Liver (tissue), 9 donors: ENCODE data around the gene DTL. TPM values are rescaled to one million over a fixed set of nuclear protein-coding genes. Genes with fewer than 3 reads are reported as not detected.

ENCODE experiments used
- DNase-seq: peaks from one replicate; pipeline ENCODE4 v3.0.0-alpha.2; 2017; ENCODE audit warnings: low spot score
- H3K27ac ChIP-seq, 2 donors: one replicate each; pipeline ENCODE4 v1.7.0; 2013; ENCODE audit warnings: inconsistent platforms in 2 of 2, low read length in 2 of 2, control low read depth in 1 of 2, low read depth in 1 of 2, mild to moderate bottlenecking in 1 of 2
- H3K27me3 ChIP-seq, 4 donors: one replicate each; pipeline versions ENCODE4 v1.6.1 to v1.7.0; 2013; ENCODE audit warnings: low read length in 3 of 4, inconsistent platforms in 1 of 4, mild to moderate bottlenecking in 1 of 4, moderate library complexity in 1 of 4; ENCODE audit not compliant: control insufficient read depth in 4 of 4, insufficient read depth in 4 of 4
- H3K36me3 ChIP-seq, 4 donors: one replicate each; pipeline versions ENCODE4 v1.6.1 to v1.7.0; 2013; ENCODE audit warnings: low read length in 3 of 4, mild to moderate bottlenecking in 3 of 4, low read depth in 1 of 4, moderate library complexity in 1 of 4; ENCODE audit not compliant: control insufficient read depth in 4 of 4, insufficient read depth in 3 of 4
- H3K4me1 ChIP-seq, 4 donors: one replicate each; pipeline versions ENCODE4 v1.6.1 to v1.7.0; 2013; ENCODE audit warnings: low read length in 3 of 4, mild to moderate bottlenecking in 3 of 4, moderate library complexity in 1 of 4; ENCODE audit not compliant: control insufficient read depth in 4 of 4, insufficient read depth in 4 of 4
- H3K4me3 ChIP-seq, 3 donors: one replicate each; pipeline versions ENCODE4 v1.6.1 to v1.7.0; 2013; ENCODE audit warnings: low read length in 3 of 3, control low read depth in 1 of 3, low read depth in 1 of 3, mild to moderate bottlenecking in 1 of 3
- H3K9ac ChIP-seq, 2 donors: one replicate each; pipeline ENCODE4 v1.7.0; 2013; ENCODE audit warnings: low read length in 2 of 2, mild to moderate bottlenecking in 2 of 2, moderate library complexity in 2 of 2, control low read depth in 1 of 2, low read depth in 1 of 2
- H3K9me3 ChIP-seq, 4 donors: one replicate each; pipeline versions ENCODE4 v1.6.1 to v1.7.0; 2013; ENCODE audit warnings: low read length in 3 of 4; ENCODE audit not compliant: control insufficient read depth in 4 of 4
- ATF3 ChIP-seq: IDR thresholded peaks from 2 replicates; pipeline ENCODE4 v1.6.1; 2016; ENCODE audit warnings: antibody characterized with exemption
- CTCF ChIP-seq: fragments of 150-350 bp; IDR thresholded peaks from 2 replicates; pipeline ENCODE4 v1.5.1; 2017; ENCODE audit warnings: improper control_type of control experiment, low read depth, low read length; ENCODE audit not compliant: missing input control
- EGR1 ChIP-seq, 2 donors: IDR thresholded peaks; 2 replicates each; pipeline ENCODE4 v1.6.1; 2016 to 2018; ENCODE audit warnings: antibody characterized with exemption in 2 of 2, low read depth in 2 of 2
- FOXA1 ChIP-seq: IDR thresholded peaks from 2 replicates; pipeline ENCODE4 v1.6.1; 2016; ENCODE audit warnings: antibody characterized with exemption
- FOXA2 ChIP-seq: IDR thresholded peaks from 2 replicates; pipeline ENCODE4 v1.6.1; 2016; ENCODE audit warnings: antibody characterized with exemption
- GABPA ChIP-seq, 2 donors: IDR thresholded peaks in 1 of 2; conservative IDR thresholded peaks in 1 of 2; 2 replicates each; pipeline ENCODE4 v1.6.1; 2016; ENCODE audit warnings: antibody characterized with exemption in 2 of 2, mild to moderate bottlenecking in 1 of 2, moderate library complexity in 1 of 2
- HNF4A ChIP-seq, 2 donors: conservative IDR thresholded peaks; 2 replicates each; pipeline ENCODE4 v1.6.1; 2016; ENCODE audit warnings: antibody characterized with exemption in 2 of 2, mild to moderate bottlenecking in 2 of 2
- HNF4G ChIP-seq: IDR thresholded peaks from 2 replicates; pipeline ENCODE4 v1.6.1; 2016; ENCODE audit warnings: antibody characterized with exemption
- JUND ChIP-seq, 2 donors: IDR thresholded peaks; 2 replicates each; pipeline ENCODE4 v1.6.1; 2016; ENCODE audit warnings: antibody characterized with exemption in 2 of 2
- NR2F2 ChIP-seq: IDR thresholded peaks from 2 replicates; pipeline ENCODE4 v1.6.1; 2016; ENCODE audit warnings: antibody characterized with exemption
- RAD21 ChIP-seq, 2 donors: IDR thresholded peaks; 2 replicates each; pipeline ENCODE4 v1.6.1; 2016; ENCODE audit warnings: antibody characterized with exemption in 2 of 2, mild to moderate bottlenecking in 2 of 2
- RXRA ChIP-seq, 2 donors: IDR thresholded peaks; 2 replicates each; pipeline ENCODE4 v1.6.1; 2017 to 2018; ENCODE audit warnings: antibody characterized with exemption in 2 of 2, mild to moderate bottlenecking in 1 of 2
- SP1 ChIP-seq: IDR thresholded peaks from 2 replicates; pipeline ENCODE4 v1.6.1; 2018; ENCODE audit warnings: antibody characterized with exemption, mild to moderate bottlenecking
- TAF1 ChIP-seq: conservative IDR thresholded peaks from 2 replicates; pipeline ENCODE4 v1.6.1; 2016; ENCODE audit warnings: antibody characterized with exemption, mild to moderate bottlenecking
- YY1 ChIP-seq: IDR thresholded peaks from 2 replicates; pipeline ENCODE4 v1.6.1; 2016; ENCODE audit warnings: antibody characterized with exemption, mild to moderate bottlenecking
- WGBS: extraction: QIAGEN DNeasy Blood & Tissue Kit; methylation state at CpG from one replicate; pipeline ENCODE4 v1.1.7; 2013; 5-methylcytosine and 5-hydroxymethylcytosine counted together
- polyA plus RNA-seq, 2 donors: library from polyadenylated mRNA; stranded (reverse) in 1 of 2; unstranded in 1 of 2; fragments of 200-250 nt in 1 of 2; fragments of >200 nt in 1 of 2; fragmentation: Nextera tagmentation in 1 of 2; extraction: Ambion mirVana in 1 of 2; gene quantifications; one replicate each; pipeline versions ENCODE4 v1.2.1 to v1.2.3, GENCODE V29; 2013 to 2015
- total RNA-seq, 2 donors: library from RNA; depleted of rRNA; stranded (reverse); fragments of >200 nt; gene quantifications; one replicate each; pipeline ENCODE4 v1.2.3, GENCODE V29; 2014
- TF ChIP-seq, protein P1 (sequence below): IDR thresholded peaks from 2 replicates; pipeline ENCODE4 v1.6.1; 2016; ENCODE audit warnings: antibody characterized with exemption, mild to moderate bottlenecking
- TF ChIP-seq, protein P2 (sequence below): IDR thresholded peaks from 2 replicates; pipeline ENCODE4 v1.6.1; 2016; ENCODE audit warnings: antibody characterized with exemption
- TF ChIP-seq, protein P3 (sequence below): IDR thresholded peaks from 2 replicates; pipeline ENCODE4 v1.6.1; 2016; ENCODE audit warnings: antibody characterized with exemption
- donor health status: healthy.
- donor health status: healthy.
- donor health status: healthy.
- donor health status: healthy.
- donor health status: healthy.

The DTL gene
- total and polyA plus RNA-seq, 4 donors = 0.17 to 17.9 (median 0.73) TPM

- Histone ChIP-seq H3K4me3 (no peak overlapping the region), H3K27me3 (no peaks in the 10 kb centered on the region), H3K9ac (no peak overlapping the region), H3K4me1 (peaks cover 0 to 6% (median 2%) of the 10 kb centered on the region in 4 donors), H3K36me3 (no peaks in the 10 kb centered on the region), H3K27ac (no peak overlapping the region), H3K9me3 (no peaks in the 10 kb centered on the region)
- no peak for TF ChIP-seq FOXA1
- TF ChIP-seq HNF4G = no peak
- TF ChIP-seq CTCF = no peak
- TF ChIP-seq, protein P1, sequence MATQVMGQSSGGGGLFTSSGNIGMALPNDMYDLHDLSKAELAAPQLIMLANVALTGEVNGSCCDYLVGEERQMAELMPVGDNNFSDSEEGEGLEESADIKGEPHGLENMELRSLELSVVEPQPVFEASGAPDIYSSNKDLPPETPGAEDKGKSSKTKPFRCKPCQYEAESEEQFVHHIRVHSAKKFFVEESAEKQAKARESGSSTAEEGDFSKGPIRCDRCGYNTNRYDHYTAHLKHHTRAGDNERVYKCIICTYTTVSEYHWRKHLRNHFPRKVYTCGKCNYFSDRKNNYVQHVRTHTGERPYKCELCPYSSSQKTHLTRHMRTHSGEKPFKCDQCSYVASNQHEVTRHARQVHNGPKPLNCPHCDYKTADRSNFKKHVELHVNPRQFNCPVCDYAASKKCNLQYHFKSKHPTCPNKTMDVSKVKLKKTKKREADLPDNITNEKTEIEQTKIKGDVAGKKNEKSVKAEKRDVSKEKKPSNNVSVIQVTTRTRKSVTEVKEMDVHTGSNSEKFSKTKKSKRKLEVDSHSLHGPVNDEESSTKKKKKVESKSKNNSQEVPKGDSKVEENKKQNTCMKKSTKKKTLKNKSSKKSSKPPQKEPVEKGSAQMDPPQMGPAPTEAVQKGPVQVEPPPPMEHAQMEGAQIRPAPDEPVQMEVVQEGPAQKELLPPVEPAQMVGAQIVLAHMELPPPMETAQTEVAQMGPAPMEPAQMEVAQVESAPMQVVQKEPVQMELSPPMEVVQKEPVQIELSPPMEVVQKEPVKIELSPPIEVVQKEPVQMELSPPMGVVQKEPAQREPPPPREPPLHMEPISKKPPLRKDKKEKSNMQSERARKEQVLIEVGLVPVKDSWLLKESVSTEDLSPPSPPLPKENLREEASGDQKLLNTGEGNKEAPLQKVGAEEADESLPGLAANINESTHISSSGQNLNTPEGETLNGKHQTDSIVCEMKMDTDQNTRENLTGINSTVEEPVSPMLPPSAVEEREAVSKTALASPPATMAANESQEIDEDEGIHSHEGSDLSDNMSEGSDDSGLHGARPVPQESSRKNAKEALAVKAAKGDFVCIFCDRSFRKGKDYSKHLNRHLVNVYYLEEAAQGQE = no peak
- no peak for TF ChIP-seq NR2F2
- TF ChIP-seq SP1 = no peak
- no peak for TF ChIP-seq GABPA (IDR thresholded peaks at IDR 0.05 in 1 of 2, conservative IDR thresholded peaks at IDR 0.05 in 1 of 2)
- TF ChIP-seq FOXA2 = no peak
- TF ChIP-seq YY1 = no peak
- TF ChIP-seq ATF3 = no peak
- TF ChIP-seq, protein P2, sequence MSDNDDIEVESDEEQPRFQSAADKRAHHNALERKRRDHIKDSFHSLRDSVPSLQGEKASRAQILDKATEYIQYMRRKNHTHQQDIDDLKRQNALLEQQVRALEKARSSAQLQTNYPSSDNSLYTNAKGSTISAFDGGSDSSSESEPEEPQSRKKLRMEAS = no peak
- TF ChIP-seq RAD21 (IDR thresholded peaks at IDR 0.05) = no peak
- TF ChIP-seq, protein P3, sequence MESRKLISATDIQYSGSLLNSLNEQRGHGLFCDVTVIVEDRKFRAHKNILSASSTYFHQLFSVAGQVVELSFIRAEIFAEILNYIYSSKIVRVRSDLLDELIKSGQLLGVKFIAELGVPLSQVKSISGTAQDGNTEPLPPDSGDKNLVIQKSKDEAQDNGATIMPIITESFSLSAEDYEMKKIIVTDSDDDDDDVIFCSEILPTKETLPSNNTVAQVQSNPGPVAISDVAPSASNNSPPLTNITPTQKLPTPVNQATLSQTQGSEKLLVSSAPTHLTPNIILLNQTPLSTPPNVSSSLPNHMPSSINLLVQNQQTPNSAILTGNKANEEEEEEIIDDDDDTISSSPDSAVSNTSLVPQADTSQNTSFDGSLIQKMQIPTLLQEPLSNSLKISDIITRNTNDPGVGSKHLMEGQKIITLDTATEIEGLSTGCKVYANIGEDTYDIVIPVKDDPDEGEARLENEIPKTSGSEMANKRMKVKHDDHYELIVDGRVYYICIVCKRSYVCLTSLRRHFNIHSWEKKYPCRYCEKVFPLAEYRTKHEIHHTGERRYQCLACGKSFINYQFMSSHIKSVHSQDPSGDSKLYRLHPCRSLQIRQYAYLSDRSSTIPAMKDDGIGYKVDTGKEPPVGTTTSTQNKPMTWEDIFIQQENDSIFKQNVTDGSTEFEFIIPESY = no peak
- no peak for TF ChIP-seq RXRA (IDR thresholded peaks at IDR 0.05)
- no peak for TF ChIP-seq JUND (IDR thresholded peaks at IDR 0.05)
- TF ChIP-seq TAF1 = no peak
- no peak for TF ChIP-seq EGR1 (IDR thresholded peaks at IDR 0.05; ENCODE audit: low read depth in 2 of 2)
- TF ChIP-seq HNF4A (conservative IDR thresholded peaks at IDR 0.05) = no peak
- no peak for DNase-seq
- whole genome bisulfite sequencing = 65% methylated on average over 2 of the region's 2 CpGs
These were observed 86.2 kb downstream of the DTL start for GRCh38 chr1:212121779-212122178.
